Measurements from ENCODE around the gene ARL2BP. TPM values are rescaled to one million over a fixed set of nuclear protein-coding genes. Genes with fewer than 3 reads are reported as not detected.

The ARL2BP gene
- total RNA-seq, 1 donor from 2014 or later = 71.3 TPM

DNA sequence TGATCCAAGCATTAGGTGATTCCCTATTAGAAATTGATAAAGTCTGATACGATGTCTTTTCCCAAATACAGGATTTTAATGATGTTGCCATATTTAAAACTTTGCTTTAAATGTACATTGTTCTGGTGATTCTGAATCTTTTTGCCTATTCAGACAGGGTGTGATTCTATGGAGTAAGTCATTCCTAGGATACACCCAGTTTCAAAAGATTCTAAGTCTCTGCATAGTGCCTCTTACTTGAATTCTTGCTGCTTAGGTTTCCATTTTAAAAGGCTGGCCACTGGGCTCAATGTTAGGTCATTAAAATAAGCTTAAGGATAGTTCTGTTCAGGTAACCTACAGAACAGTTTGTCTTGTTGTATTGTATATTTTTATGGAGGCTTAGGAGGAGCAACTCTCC, 22.0 kb upstream of the ARL2BP start:
- no peak for DNase-seq (ENCODE audit: low read depth)
- peaks cover 17% of the 10 kb centered on the region for H3K36me3 ChIP-seq (ENCODE audit: control insufficient read depth, insufficient read depth, low read length)
- TF ChIP-seq, protein P1, sequence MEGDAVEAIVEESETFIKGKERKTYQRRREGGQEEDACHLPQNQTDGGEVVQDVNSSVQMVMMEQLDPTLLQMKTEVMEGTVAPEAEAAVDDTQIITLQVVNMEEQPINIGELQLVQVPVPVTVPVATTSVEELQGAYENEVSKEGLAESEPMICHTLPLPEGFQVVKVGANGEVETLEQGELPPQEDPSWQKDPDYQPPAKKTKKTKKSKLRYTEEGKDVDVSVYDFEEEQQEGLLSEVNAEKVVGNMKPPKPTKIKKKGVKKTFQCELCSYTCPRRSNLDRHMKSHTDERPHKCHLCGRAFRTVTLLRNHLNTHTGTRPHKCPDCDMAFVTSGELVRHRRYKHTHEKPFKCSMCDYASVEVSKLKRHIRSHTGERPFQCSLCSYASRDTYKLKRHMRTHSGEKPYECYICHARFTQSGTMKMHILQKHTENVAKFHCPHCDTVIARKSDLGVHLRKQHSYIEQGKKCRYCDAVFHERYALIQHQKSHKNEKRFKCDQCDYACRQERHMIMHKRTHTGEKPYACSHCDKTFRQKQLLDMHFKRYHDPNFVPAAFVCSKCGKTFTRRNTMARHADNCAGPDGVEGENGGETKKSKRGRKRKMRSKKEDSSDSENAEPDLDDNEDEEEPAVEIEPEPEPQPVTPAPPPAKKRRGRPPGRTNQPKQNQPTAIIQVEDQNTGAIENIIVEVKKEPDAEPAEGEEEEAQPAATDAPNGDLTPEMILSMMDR (IDR thresholded peaks at IDR 0.05; ENCODE audit: insufficient read depth, low read length, severe bottlenecking) = no peak
- no peak overlapping the region for H3K4me3 ChIP-seq (ENCODE audit: low read depth, low read length)
- no peak for FAIRE-seq
- H3K27me3 ChIP-seq (ENCODE audit: control insufficient read depth, insufficient read depth, low read length) = no peaks in the 10 kb centered on the region

DNA sequence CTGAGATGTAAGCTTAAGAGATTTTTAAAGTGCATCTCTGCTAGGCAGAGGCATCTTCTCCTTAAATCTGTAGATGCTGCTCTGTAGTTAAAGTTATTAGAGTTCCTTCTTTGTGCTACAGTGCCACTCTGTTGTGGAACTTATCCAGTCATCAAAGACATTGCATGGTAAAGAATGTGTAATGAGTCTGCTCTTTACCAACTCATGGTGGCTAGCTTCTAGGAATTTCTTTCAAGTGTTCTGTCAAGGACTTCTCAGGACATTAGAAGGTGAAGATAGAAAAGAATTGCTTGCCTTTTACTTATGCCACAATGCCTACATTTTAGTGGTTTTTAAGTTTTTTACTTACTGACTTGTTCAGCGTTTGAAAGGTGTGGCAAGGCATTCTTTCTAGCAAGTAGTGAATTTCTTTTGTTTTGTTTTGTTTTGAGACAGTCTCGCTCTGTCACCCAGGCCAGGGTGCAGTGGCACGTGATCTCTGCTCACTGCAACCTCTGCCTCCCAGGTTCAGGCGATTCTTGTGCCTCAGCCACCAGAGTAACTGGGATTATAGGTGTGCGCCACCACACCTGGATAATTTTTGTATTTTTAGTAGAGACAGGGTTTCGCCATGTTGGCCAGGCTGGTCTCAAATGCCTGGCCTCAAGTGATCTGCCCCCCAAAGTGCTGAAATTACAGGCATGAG, 20.3 kb upstream of the ARL2BP start:
- TF ChIP-seq, protein P1 (IDR thresholded peaks at IDR 0.05; ENCODE audit: insufficient read depth, low read length, severe bottlenecking) = no peak
- FAIRE-seq (no peak), DNase-seq (ENCODE audit: low read depth) (no peak)
- Histone ChIP-seq H3K36me3 (ENCODE audit: control insufficient read depth, insufficient read depth, low read length) (peaks cover 17% of the 10 kb centered on the region), H3K4me3 (ENCODE audit: low read depth, low read length) (no peak overlapping the region), H3K27me3 (ENCODE audit: control insufficient read depth, insufficient read depth, low read length) (no peaks in the 10 kb centered on the region)

DNA sequence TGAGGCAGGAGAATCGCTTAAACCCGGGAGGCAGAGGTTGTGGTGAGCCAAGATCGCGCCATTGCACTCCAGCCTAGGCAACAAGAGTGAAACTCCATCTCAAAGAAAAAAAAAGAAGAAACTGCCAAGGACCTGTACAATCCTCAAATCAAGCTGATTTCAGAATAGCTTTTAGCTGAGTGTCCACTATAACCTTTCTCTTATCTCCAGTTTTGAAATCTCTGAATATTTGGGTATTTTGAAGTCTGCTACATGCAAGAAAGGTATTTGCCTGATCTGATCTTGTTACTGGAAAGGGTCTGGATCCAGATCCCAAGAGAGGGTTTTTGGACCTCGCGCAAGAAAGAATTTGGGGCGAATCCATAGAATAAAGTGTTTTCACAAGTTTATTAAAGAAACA, 19.1 kb upstream of the ARL2BP start:
- FAIRE-seq = no peak
- peaks cover 19% of the 10 kb centered on the region for H3K36me3 ChIP-seq (ENCODE audit: control insufficient read depth, insufficient read depth, low read length)

DNA sequence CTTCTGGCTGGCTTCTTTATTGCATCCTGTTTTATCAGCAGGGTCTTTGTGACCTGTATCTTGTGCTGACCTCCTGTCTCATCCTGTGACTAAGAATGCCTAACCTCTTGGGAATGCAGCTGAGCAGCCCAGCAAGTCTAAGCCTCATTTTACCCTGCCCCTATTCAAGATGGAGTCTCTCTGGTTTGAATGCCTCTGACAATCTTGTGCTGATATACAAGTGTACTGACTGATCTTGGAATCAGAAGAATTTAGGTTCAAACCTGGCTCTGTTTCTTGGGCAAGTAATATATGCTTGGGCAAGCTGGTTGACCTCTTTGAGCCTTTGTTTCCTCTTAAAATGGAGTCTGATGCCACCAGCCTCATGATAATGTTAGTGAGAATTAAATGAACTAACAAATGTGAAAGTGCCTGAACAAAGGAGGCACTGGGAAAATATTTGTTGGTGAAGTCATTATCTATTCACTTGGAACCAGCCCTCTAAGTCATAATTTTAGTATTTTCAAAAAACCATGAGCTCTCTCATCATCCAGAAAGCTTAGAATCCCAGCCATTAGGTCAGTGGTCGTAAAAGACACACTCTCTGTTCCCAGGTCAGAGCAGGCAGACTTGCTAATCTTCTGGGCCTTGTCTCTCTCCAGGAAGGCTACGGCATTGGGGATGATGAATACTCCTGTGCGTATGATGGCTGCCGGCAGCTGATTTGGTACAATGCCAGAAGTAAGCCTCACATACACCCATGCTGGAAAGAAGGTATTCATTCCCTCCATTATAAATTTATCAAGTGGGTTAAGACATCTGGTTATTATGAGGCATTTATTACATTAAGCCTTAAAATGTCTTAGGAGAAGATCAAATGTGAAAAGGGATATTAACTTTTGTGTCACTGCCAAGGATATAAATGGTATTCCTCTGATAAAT, 18.1 kb upstream of the ARL2BP start:
- Histone ChIP-seq H3K4me3 (ENCODE audit: low read depth, low read length) (no peak overlapping the region), H3K36me3 (ENCODE audit: control insufficient read depth, insufficient read depth, low read length) (peaks cover 14% of the 10 kb centered on the region), H3K27me3 (ENCODE audit: control insufficient read depth, insufficient read depth, low read length) (no peaks in the 10 kb centered on the region)
- DNase-seq (ENCODE audit: low read depth) (peak; percentile 46), FAIRE-seq (no peak)
- TF ChIP-seq, protein P1 (IDR thresholded peaks at IDR 0.05; ENCODE audit: insufficient read depth, low read length, severe bottlenecking) = no peak

More for the DNA sequence above, 19.1 kb upstream of the ARL2BP start:
- Histone ChIP-seq H3K27me3 (ENCODE audit: control insufficient read depth, insufficient read depth, low read length) (no peaks in the 10 kb centered on the region), H3K4me3 (ENCODE audit: low read depth, low read length) (no peak overlapping the region)
- TF ChIP-seq, protein P1 (IDR thresholded peaks at IDR 0.05; ENCODE audit: insufficient read depth, low read length, severe bottlenecking) = no peak
- no peak for DNase-seq (ENCODE audit: low read depth)

DNA sequence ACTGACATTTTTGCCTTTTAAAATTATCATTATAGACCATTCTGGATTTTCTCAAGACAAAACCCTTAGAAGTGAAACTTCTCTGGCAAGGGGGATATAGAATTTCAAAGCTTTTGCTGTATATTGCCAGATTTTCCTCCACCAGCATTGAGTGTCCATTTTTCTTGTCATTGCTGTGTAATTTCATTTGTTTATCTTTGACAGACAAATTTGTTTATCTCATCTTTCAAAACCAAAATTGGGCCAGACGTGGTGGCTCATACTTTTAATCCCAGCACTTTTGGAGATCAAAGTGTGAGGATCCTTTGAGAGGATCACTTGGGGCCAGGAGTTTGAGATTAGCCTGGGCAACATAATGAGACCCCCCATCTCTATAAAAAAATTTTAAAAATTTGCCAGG, 16.0 kb upstream of the ARL2BP start:
- no peak for FAIRE-seq
- peaks cover 17% of the 10 kb centered on the region for H3K36me3 ChIP-seq (ENCODE audit: control insufficient read depth, insufficient read depth, low read length)
- no peaks in the 10 kb centered on the region for H3K27me3 ChIP-seq (ENCODE audit: control insufficient read depth, insufficient read depth, low read length)
- H3K4me3 ChIP-seq (ENCODE audit: low read depth, low read length) = no peak overlapping the region
- TF ChIP-seq, protein P1 (IDR thresholded peaks at IDR 0.05; ENCODE audit: insufficient read depth, low read length, severe bottlenecking) = no peak
- no peak for DNase-seq (ENCODE audit: low read depth)
